H1 (cell line): ENCODE results near the gene BTBD9. TPM values are rescaled to one million over a fixed set of nuclear protein-coding genes. Genes with fewer than 3 reads are reported as not detected.

Source experiments
- CTCF ChIA-PET: fragments of 300-600 bp; sonication (Branson Sonifier 250); formaldehyde crosslinking; loops from one replicate; lab custom pipeline; 2021; ENCODE audit not compliant: partially characterized antibody; lab: Charles Lee
- POLR2A ChIA-PET: fragments of 300-600 bp; sonication (Branson Sonifier 250); formaldehyde crosslinking; loops from one replicate; lab custom pipeline; 2021; ENCODE audit warnings: inconsistent platforms; ENCODE audit not compliant: partially characterized antibody; lab: Charles Lee
- DNase-seq, 2 experiments: peaks; one replicate each; pipeline versions ENCODE4 v3.0.0 to v3.0.0-alpha.2; 2010 to 2022; ENCODE audit warnings: low spot score in 2 of 2, low read depth in 1 of 2, mixed read lengths in 1 of 2
- FAIRE-seq: peaks from 2 replicates; lab custom pipeline; 2011; peaks lifted over from hg19 to GRCh38; lab: Jason Lieb, UNC
- H2AFZ ChIP-seq: 2 replicates; pipeline ENCODE4 v1.8.1; 2012; ENCODE audit warnings: low read length, inconsistent platforms
- H2AK5ac ChIP-seq: 2 replicates; pipeline ENCODE4 v1.6.1; 2013; ENCODE audit warnings: low read depth, low read length
- H2BK120ac ChIP-seq: replicated peaks from 2 replicates; pipeline ENCODE3; 2013; ENCODE audit warnings: low read depth, low read length, inconsistent platforms
- H2BK12ac ChIP-seq: 2 replicates; pipeline ENCODE4 v1.6.1; 2013; ENCODE audit warnings: low read depth, low read length
- H2BK15ac ChIP-seq: 2 replicates; pipeline ENCODE4 v1.6.1; 2013; ENCODE audit warnings: low read length
- H2BK20ac ChIP-seq: 2 replicates; pipeline ENCODE4 v1.6.1; 2013; ENCODE audit warnings: low read length
- H2BK5ac ChIP-seq: 2 replicates; pipeline ENCODE4 v1.6.1; 2013; ENCODE audit warnings: low read depth, low read length
- H3K14ac ChIP-seq: 2 replicates; pipeline ENCODE4 v1.6.1; 2013; ENCODE audit warnings: inconsistent platforms; ENCODE audit not compliant: insufficient read length
- H3K18ac ChIP-seq: 2 replicates; pipeline ENCODE4 v1.6.1; 2013; ENCODE audit warnings: low read length; ENCODE audit errors: extremely low read depth
- H3K23ac ChIP-seq: 2 replicates; pipeline ENCODE4 v1.6.1; 2013; ENCODE audit warnings: inconsistent platforms; ENCODE audit not compliant: insufficient read length
- H3K23me2 ChIP-seq: 2 replicates; pipeline ENCODE4 v1.6.1; 2013; ENCODE audit warnings: low read depth, low read length
- H3K27ac ChIP-seq: 2 replicates; pipeline ENCODE4 v1.6.1; 2011; ENCODE audit warnings: low read depth, low read length, inconsistent platforms
- H3K27me3 ChIP-seq, 4 experiments: replicated peaks in 1 of 4; 1 replicate in 1 of 4; 2 replicates in 3 of 4; pipeline versions ENCODE4 v1.6.1 to v1.8.1; 2011 to 2013; ENCODE audit warnings: low read length in 3 of 4, mild to moderate bottlenecking in 3 of 4, inconsistent platforms in 2 of 4, mixed read lengths in 2 of 4, moderate library complexity in 1 of 4; ENCODE audit not compliant: control insufficient read depth in 3 of 4, insufficient read depth in 3 of 4; ENCODE audit errors: extremely low read depth in 1 of 4
- H3K36me3 ChIP-seq, 4 experiments: 2 replicates each; pipeline versions ENCODE4 v1.6.1 to v1.8.1; 2011 to 2013; ENCODE audit warnings: mild to moderate bottlenecking in 4 of 4, low read length in 3 of 4, moderate library complexity in 2 of 4, control low read depth in 1 of 4, inconsistent platforms in 1 of 4; ENCODE audit not compliant: insufficient read depth in 4 of 4, control insufficient read depth in 2 of 4
- H3K4ac ChIP-seq: replicated peaks from 2 replicates; pipeline ENCODE3; 2013; ENCODE audit warnings: low read length, low read depth, mixed read lengths, inconsistent platforms; ENCODE audit not compliant: insufficient read length
- H3K4me1 ChIP-seq, 4 experiments: replicated peaks in 1 of 4; 1 replicate in 1 of 4; 2 replicates in 3 of 4; pipeline versions ENCODE4 v1.6.1 to v1.8.1; 2011 to 2013; ENCODE audit warnings: low read length in 3 of 4, inconsistent platforms in 2 of 4, mixed read lengths in 1 of 4; ENCODE audit not compliant: insufficient read depth in 4 of 4, control insufficient read depth in 3 of 4
- H3K4me2 ChIP-seq, 2 experiments: 2 replicates each; pipeline versions ENCODE4 v1.6.1 to v1.8.1; 2011 to 2013; ENCODE audit warnings: low read depth in 2 of 2, low read length in 2 of 2, control low read depth in 1 of 2, inconsistent platforms in 1 of 2, mild to moderate bottlenecking in 1 of 2; ENCODE audit not compliant: insufficient read depth in 1 of 2
- H3K4me3 ChIP-seq, 4 experiments: fragments of 200-600, 300-600 bp in 1 of 4; sonication (generic), shearing (Covaris generic), sonication (Bioruptor Twin) in 1 of 4; 2 replicates each; pipeline versions ENCODE4 v1.5.1 to v1.8.1; 2011 to 2016; ENCODE audit warnings: low read length in 4 of 4, low read depth in 3 of 4, control low read depth in 2 of 4, inconsistent platforms in 2 of 4, mild to moderate bottlenecking in 2 of 4, mixed read lengths in 1 of 4, moderate library complexity in 1 of 4; ENCODE audit not compliant: insufficient read depth in 2 of 4; ENCODE audit errors: extremely low read depth in 1 of 4
- H3K56ac ChIP-seq: replicated peaks from 2 replicates; pipeline ENCODE3; 2013; ENCODE audit warnings: low read depth, mild to moderate bottlenecking, mixed read lengths, low read length, inconsistent platforms; ENCODE audit not compliant: insufficient read length
- H3K79me1 ChIP-seq: 2 replicates; pipeline ENCODE4 v1.6.1; 2013; ENCODE audit warnings: low read depth, low read length, control low read depth
- H3K79me2 ChIP-seq, 2 experiments: 2 replicates each; pipeline versions ENCODE4 v1.6.1 to v1.8.1; 2012 to 2013; ENCODE audit warnings: low read length in 2 of 2, mild to moderate bottlenecking in 2 of 2, inconsistent platforms in 1 of 2; ENCODE audit not compliant: insufficient read depth in 2 of 2, control insufficient read depth in 1 of 2
- H3K9ac ChIP-seq, 4 experiments: replicated peaks in 1 of 4; 1 replicate in 1 of 4; 2 replicates in 3 of 4; pipeline versions ENCODE4 v1.6.1 to v1.8.1; 2011 to 2013; ENCODE audit warnings: low read depth in 3 of 4, low read length in 3 of 4, control low read depth in 2 of 4, mild to moderate bottlenecking in 2 of 4, moderate library complexity in 2 of 4, inconsistent platforms in 1 of 4; ENCODE audit errors: extremely low read depth in 1 of 4
- H3K9me3 ChIP-seq, 2 experiments: 2 replicates each; pipeline versions ENCODE4 v1.6.1 to v1.8.1; 2012 to 2013; ENCODE audit warnings: mild to moderate bottlenecking in 2 of 2, moderate library complexity in 2 of 2, control low read depth in 1 of 2, inconsistent platforms in 1 of 2, low read depth in 1 of 2, low read length in 1 of 2, mixed read lengths in 1 of 2; ENCODE audit not compliant: insufficient read depth in 2 of 2
- H4K20me1 ChIP-seq, 2 experiments: replicated peaks in 1 of 2; 2 replicates each; pipeline versions ENCODE3 to v1.8.1; 2011 to 2013; ENCODE audit warnings: inconsistent platforms in 2 of 2, low read length in 2 of 2, mild to moderate bottlenecking in 1 of 2; ENCODE audit not compliant: insufficient read depth in 2 of 2, control insufficient read depth in 1 of 2
- H4K5ac ChIP-seq: 2 replicates; pipeline ENCODE4 v1.6.1; 2013; ENCODE audit warnings: low read length, low read depth, mixed read lengths, inconsistent platforms; ENCODE audit not compliant: insufficient read length
- H4K8ac ChIP-seq: 2 replicates; pipeline ENCODE4 v1.8.0; 2013; ENCODE audit warnings: mild to moderate bottlenecking, moderate library complexity, low read length, inconsistent platforms; ENCODE audit not compliant: insufficient read depth; ENCODE audit errors: extremely low read depth
- H4K91ac ChIP-seq: replicated peaks from 2 replicates; pipeline ENCODE3; 2013; ENCODE audit warnings: low read length, mixed read lengths, inconsistent platforms; ENCODE audit not compliant: insufficient read length
- MAFK ChIP-seq: IDR thresholded peaks from 2 replicates; pipeline ENCODE4 v1.6.1; 2012; ENCODE audit warnings: low read depth, mild to moderate bottlenecking, improper control_type of control experiment, low read length
- SIRT6 ChIP-seq: IDR thresholded peaks from one replicate; pipeline ENCODE4 v1.7.1; 2012; ENCODE audit warnings: low read length, inconsistent platforms
- SIX5 ChIP-seq: IDR thresholded peaks from 2 replicates; pipeline ENCODE4 v1.6.1; 2011; ENCODE audit warnings: mild to moderate bottlenecking, low read depth, low read length
- WGBS, 2 experiments: shearing (Covaris generic) in 1 of 2; methylation state at CpG; one replicate each; pipeline versions ENCODE4 v1.1.6 to v1.1.7; 2013 to 2015; ENCODE audit warnings: low lambda C conversion rate in 2 of 2, mixed read lengths in 2 of 2, inconsistent platforms in 1 of 2, low coverage in 1 of 2, missing lambda C conversion rate in 1 of 2; ENCODE audit not compliant: insufficient replicate concordance in 2 of 2, insufficient coverage in 1 of 2, insufficient read length in 1 of 2; ENCODE audit errors: extremely low coverage in 1 of 2, missing lambda C conversion rate in 1 of 2; 5-methylcytosine and 5-hydroxymethylcytosine counted together
- polyA plus RNA-seq, 7 experiments: library from polyadenylated mRNA; depleted of rRNA in 3 of 7; stranded (reverse) in 5 of 7; unstranded in 2 of 7; fragments of >200 nt in 5 of 7; fragments of 200-250 nt in 2 of 7; gene quantifications; 1 replicate in 5 of 7; 2 replicates in 1 of 7; 4 replicates in 1 of 7; pipeline versions ENCODE4 v1.2.1 to v1.2.3, GENCODE V29; 2011 to 2013; ENCODE audit warnings: missing spikeins in 2 of 7, mixed read lengths in 2 of 7
- total RNA-seq: library from RNA; stranded (reverse); fragmentation: NEBNext Ultra II Directional; extraction: Animal tissue kit (Norgen Biotek cat#: 25700); gene quantifications from 2 replicates; pipeline ENCODE4 v1.2.1, GENCODE V29; 2021

Gene BTBD9
- total and polyA plus RNA-seq, 2 of the 8 experiments (the other 6 are each of a cell fraction or from before 2014, with no cell fraction given) = 0.92 to 4.1 TPM

GRCh38 chr6:38432479-38432878, 207.2 kb downstream of the BTBD9 start:
- no peak overlapping the region for H3K18ac ChIP-seq

More at GRCh38 chr6:38432479-38432878, 207.2 kb downstream of the BTBD9 start:
- 89% methylated on average over 1 of the region's 1 CpG; no CpG with 5 or more reads in 1 of the 2 experiments for WGBS, 2 experiments
- Histone ChIP-seq H4K5ac (no peak overlapping the region), H2BK15ac (no peak overlapping the region), H2AK5ac (no peak overlapping the region), H3K23me2 (no peaks in the 10 kb centered on the region), H3K27ac (no peak overlapping the region), H3K9me3 (no peaks in the 10 kb centered on the region), H2AFZ (no peak overlapping the region), H4K8ac (no peak overlapping the region), H2BK5ac (no peak overlapping the region), H3K23ac (no peak overlapping the region), H3K4me3 (no peak overlapping the region), H4K20me1 (no peaks in the 10 kb centered on the region), H3K56ac (no peak overlapping the region), H3K4me1 (peaks cover 0 to 6% (median 4%) of the 10 kb centered on the region in 4 experiments; a peak in 3 of 7 replicates), H2BK120ac (no peak overlapping the region), H2BK20ac (no peak overlapping the region), H3K27me3 (no peaks in the 10 kb centered on the region), H2BK12ac (no peak overlapping the region), H3K9ac (no peak overlapping the region), H3K4ac (no peak overlapping the region), H3K79me2 (no peaks in the 10 kb centered on the region), H3K36me3 (no peaks in the 10 kb centered on the region), H3K14ac (no peak overlapping the region), H4K91ac (no peak overlapping the region), H3K4me2 (no peak overlapping the region), H3K79me1 (no peaks in the 10 kb centered on the region)
- POLR2A ChIA-PET = no interaction called here
- no peak for FAIRE-seq
- no peak for DNase-seq
- TF ChIP-seq MAFK (no peak), SIRT6 (no peak), SIX5 (no peak)
- CTCF ChIA-PET = no interaction called here
